ENCODE results near the gene PLEKHA6. TPM values are rescaled to one million over a fixed set of nuclear protein-coding genes. Genes with fewer than 3 reads are reported as not detected.

PLEKHA6 gene
- 1 to 10 TPM; 3.3 to 6.9 (median 4.9) TPM for total RNA-seq

- no peak within 1 kb of the TSS for H3K4me3 ChIP-seq
- ATAC-seq (ENCODE audit: low FRiP score in 2 of 2) (no peak), DNase-seq (peak in 1 of 2 donors; percentile 62)
- H3K9me3 ChIP-seq = no peaks in the 10 kb centered on the region
- no peak within 1 kb of the TSS for H3K27ac ChIP-seq
- no peaks in the 10 kb centered on the region for H3K36me3 ChIP-seq
- 16 to 28% methylated on average over 7 to 16 of the region's 20 CpGs for WGBS, 2 donors
- H3K27me3 ChIP-seq = no peaks in the 10 kb centered on the region
- H3K4me1 ChIP-seq = peaks cover 7 to 19% (median 12%) of the 10 kb centered on the region in 4 donors
- TF ChIP-seq CTCF (IDR thresholded peaks at IDR 0.05) (peak in 2 of 6 experiments; percentile 8), POLR2A (IDR thresholded peaks at IDR 0.05) (no peak)
Observed at GRCh38 chr1:204359474-204360255, at the start of gene PLEKHA6. PLEKHA6 (minus strand) TSS chr1:204359929; CDS start chr1:204273727, 86,202 bp downstream.

GRCh38 chr1:204409123-204409522 is 49.4 kb upstream of the PLEKHA6 start:
- WGBS, 2 donors = 0% methylated on average over 3 of the region's 3 CpGs
- Histone ChIP-seq H3K9me3 (no peaks in the 10 kb centered on the region), H3K27me3 (no peaks in the 10 kb centered on the region), H3K36me3 (peaks cover 6 to 32% (median 13%) of the 10 kb centered on the region in 4 donors), H3K4me1 (peaks cover 23 to 49% (median 26%) of the 10 kb centered on the region in 4 donors), H3K4me3 (peak overlapping the region; percentile 69 to 87 (median 73)), H3K27ac (peak overlapping the region; percentile 97 to 100 (median 99))
- no peak for DNase-seq
- TF ChIP-seq EP300 (IDR thresholded peaks at IDR 0.05) (no peak), CTCF (IDR thresholded peaks at IDR 0.05) (no peak), POLR2A (IDR thresholded peaks at IDR 0.05) (no peak), POLR2AphosphoS5 (IDR thresholded peaks at IDR 0.05) (no peak)
- no peak for ATAC-seq (ENCODE audit: low FRiP score in 2 of 2)

GRCh38 chr1:204408602-204409001 is 48.9 kb upstream of the PLEKHA6 start:
- Histone ChIP-seq H3K9me3 (no peaks in the 10 kb centered on the region), H3K4me3 (peak overlapping the region; percentile 69 to 87 (median 73)), H3K27ac (peak overlapping the region in 2 of 4 donors; percentile 1 to 98), H3K27me3 (no peaks in the 10 kb centered on the region), H3K4me1 (peaks cover 25 to 54% (median 26%) of the 10 kb centered on the region in 4 donors), H3K36me3 (peaks cover 11 to 37% (median 18%) of the 10 kb centered on the region in 4 donors)
- no peak for ATAC-seq (ENCODE audit: low FRiP score in 2 of 2)
- TF ChIP-seq EP300 (IDR thresholded peaks at IDR 0.05) (no peak), POLR2AphosphoS5 (IDR thresholded peaks at IDR 0.05) (no peak), CTCF (IDR thresholded peaks at IDR 0.05) (no peak), POLR2A (IDR thresholded peaks at IDR 0.05) (no peak)
- WGBS, 2 donors = 0% methylated on average over 1 of the region's 1 CpG
- DNase-seq = no peak

- Histone ChIP-seq H3K4me3 (peak overlapping the region; percentile 69 to 87 (median 73)), H3K4me1 (peaks cover 25 to 54% (median 26%) of the 10 kb centered on the region in 4 donors), H3K27ac (peak overlapping the region in 2 of 4 donors; percentile 1 to 98), H3K9me3 (no peaks in the 10 kb centered on the region), H3K36me3 (peaks cover 11 to 42% (median 19%) of the 10 kb centered on the region in 4 donors), H3K27me3 (no peaks in the 10 kb centered on the region)
- TF ChIP-seq POLR2A (IDR thresholded peaks at IDR 0.05) (no peak), CTCF (IDR thresholded peaks at IDR 0.05) (no peak), EP300 (IDR thresholded peaks at IDR 0.05) (no peak), POLR2AphosphoS5 (IDR thresholded peaks at IDR 0.05) (no peak)
- DNase-seq = peak in 1 of 2 donors; percentile 85
- no peak for ATAC-seq (ENCODE audit: low FRiP score in 2 of 2)
- WGBS, 2 donors = 0 to 3% methylated on average over 2 of the region's 2 CpGs
Observed at GRCh38 chr1:204408074-204408507, 48.4 kb upstream of the PLEKHA6 start.
